H9 (cell line): Measurements from ENCODE around the gene CTNND1. TPM values are rescaled to one million over a fixed set of nuclear protein-coding genes. Genes with fewer than 3 reads are reported as not detected.

Experiments used
- DNase-seq: peaks from one replicate; pipeline ENCODE4 v3.0.0-alpha.2; 2017
- H2AFZ ChIP-seq: one replicate; pipeline ENCODE4 v1.6.1; 2013; ENCODE audit warnings: mild to moderate bottlenecking, low read length, control low read depth, moderate library complexity
- H2AK5ac ChIP-seq: 2 replicates; pipeline ENCODE4 v1.6.1; 2013; ENCODE audit warnings: low read length, control low read depth, mixed read lengths; ENCODE audit not compliant: insufficient read length
- H2BK120ac ChIP-seq: one replicate; pipeline ENCODE4 v1.6.1; 2013; ENCODE audit warnings: low read depth, mild to moderate bottlenecking, low read length, control low read depth, inconsistent platforms; ENCODE audit not compliant: poor library complexity, severe bottlenecking
- H2BK12ac ChIP-seq: 2 replicates; pipeline ENCODE4 v1.6.1; 2013; ENCODE audit warnings: low read length, control low read depth, mixed read lengths, low read depth; ENCODE audit not compliant: insufficient read length
- H2BK15ac ChIP-seq: 2 replicates; pipeline ENCODE4 v1.6.1; 2013; ENCODE audit warnings: low read depth, low read length, control low read depth
- H2BK20ac ChIP-seq: one replicate; pipeline ENCODE4 v1.6.1; 2013; ENCODE audit warnings: low read depth, mild to moderate bottlenecking, low read length, control low read depth, inconsistent platforms; ENCODE audit not compliant: poor library complexity, severe bottlenecking
- H2BK5ac ChIP-seq: 2 replicates; pipeline ENCODE4 v1.6.1; 2013; ENCODE audit warnings: low read length, control low read depth, mixed read lengths; ENCODE audit not compliant: insufficient read length
- H3K14ac ChIP-seq: 2 replicates; pipeline ENCODE4 v1.6.1; 2013; ENCODE audit warnings: low read length, control low read depth; ENCODE audit not compliant: insufficient read depth
- H3K18ac ChIP-seq: 2 replicates; pipeline ENCODE4 v1.6.1; 2013; ENCODE audit warnings: low read depth, mild to moderate bottlenecking, mixed read lengths, low read length, control low read depth; ENCODE audit not compliant: insufficient read length
- H3K23ac ChIP-seq: 2 replicates; pipeline ENCODE4 v1.6.1; 2013; ENCODE audit warnings: low read length, control low read depth, mixed read lengths, low read depth; ENCODE audit not compliant: insufficient read length
- H3K23me2 ChIP-seq: 2 replicates; pipeline ENCODE4 v1.6.1; 2013; ENCODE audit warnings: low read depth, mild to moderate bottlenecking, mixed read lengths, low read length, control low read depth; ENCODE audit not compliant: insufficient read length, poor library complexity, severe bottlenecking
- H3K27ac ChIP-seq: 2 replicates; pipeline ENCODE4 v1.5.1; 2013; ENCODE audit warnings: low read length, control low read depth, mixed read lengths, low read depth; ENCODE audit not compliant: insufficient read length
- H3K27me3 ChIP-seq: 2 replicates; pipeline ENCODE4 v1.6.1; 2013; ENCODE audit warnings: low read length, control low read depth, inconsistent platforms; ENCODE audit not compliant: insufficient read depth
- H3K4ac ChIP-seq: 2 replicates; pipeline ENCODE4 v1.6.1; 2013; ENCODE audit warnings: low read depth, mild to moderate bottlenecking, control low read depth, inconsistent platforms, low read length, moderate library complexity
- H3K4me1 ChIP-seq: 2 replicates; pipeline ENCODE4 v1.6.1; 2013; ENCODE audit warnings: low read length, control low read depth, inconsistent platforms; ENCODE audit not compliant: insufficient read depth
- H3K4me2 ChIP-seq: 2 replicates; pipeline ENCODE4 v1.6.1; 2013; ENCODE audit warnings: low read length, control low read depth, mixed read lengths; ENCODE audit not compliant: insufficient read length, insufficient read depth
- H3K56ac ChIP-seq: 2 replicates; pipeline ENCODE4 v1.6.1; 2013; ENCODE audit warnings: low read depth, mild to moderate bottlenecking, mixed read lengths, low read length, control low read depth; ENCODE audit not compliant: insufficient read length
- H3K79me1 ChIP-seq: 2 replicates; pipeline ENCODE4 v1.6.1; 2013; ENCODE audit warnings: low read depth, mild to moderate bottlenecking, moderate library complexity, low read length, control low read depth, inconsistent platforms; ENCODE audit not compliant: insufficient read depth, poor library complexity, severe bottlenecking
- H3K79me2 ChIP-seq: 2 replicates; pipeline ENCODE4 v1.6.1; 2013; ENCODE audit warnings: low read length, control low read depth, inconsistent platforms; ENCODE audit not compliant: insufficient read depth
- H3K9ac ChIP-seq: 2 replicates; pipeline ENCODE4 v1.6.1; 2013; ENCODE audit warnings: low read length, control low read depth, mixed read lengths; ENCODE audit not compliant: insufficient read length; ENCODE audit errors: extremely low read depth
- H3K9me3 ChIP-seq: one replicate; pipeline ENCODE4 v1.6.1; 2013; ENCODE audit warnings: low read depth, low read length, inconsistent platforms; ENCODE audit not compliant: control insufficient read depth
- H3T11ph ChIP-seq: one replicate; pipeline ENCODE4 v1.6.1; 2013; ENCODE audit warnings: mild to moderate bottlenecking, low read length, control low read depth, inconsistent platforms
- H4K20me1 ChIP-seq: one replicate; pipeline ENCODE4 v1.6.1; 2013; ENCODE audit not compliant: control insufficient read depth, insufficient read length, insufficient read depth
- H4K5ac ChIP-seq: 2 replicates; pipeline ENCODE4 v1.6.1; 2013; ENCODE audit warnings: low read depth, mild to moderate bottlenecking, mixed read lengths, low read length, control low read depth; ENCODE audit not compliant: insufficient read length
- H4K8ac ChIP-seq: replicated peaks from 2 replicates; pipeline ENCODE4 v1.6.1; 2013; ENCODE audit warnings: low read length, control low read depth, mixed read lengths, low read depth; ENCODE audit not compliant: insufficient read length
- H4K91ac ChIP-seq: 2 replicates; pipeline ENCODE4 v1.6.1; 2013; ENCODE audit warnings: low read depth, mild to moderate bottlenecking, moderate library complexity, mixed read lengths, low read length, control low read depth; ENCODE audit not compliant: insufficient read length
- H3K27ac Mint-ChIP-seq, 3 experiments: 2 replicates in 2 of 3; 3 replicates in 1 of 3; pipeline ENCODE4 v1.8.0; 2020 to 2021; ENCODE audit warnings: mixed read lengths in 3 of 3, mild to moderate bottlenecking in 1 of 3, moderate library complexity in 1 of 3
- H3K27me3 Mint-ChIP-seq: 2 replicates; pipeline ENCODE4 v1.8.0; 2021; ENCODE audit warnings: low read depth, mild to moderate bottlenecking, moderate library complexity, mixed read lengths
- H3K36me3 Mint-ChIP-seq, 3 experiments: 2 replicates in 2 of 3; 3 replicates in 1 of 3; pipeline ENCODE4 v1.8.0; 2020 to 2021; ENCODE audit warnings: low read depth in 3 of 3, mixed read lengths in 3 of 3; ENCODE audit not compliant: insufficient read depth in 1 of 3
- H3K4me1 Mint-ChIP-seq, 2 experiments: 2 replicates each; pipeline ENCODE4 v1.8.0; 2020; ENCODE audit warnings: mixed read lengths in 2 of 2
- H3K4me3 Mint-ChIP-seq, 2 experiments: 2 replicates in 1 of 2; 3 replicates in 1 of 2; pipeline ENCODE4 v1.8.0; 2020 to 2021; ENCODE audit warnings: mild to moderate bottlenecking in 2 of 2, mixed read lengths in 2 of 2, moderate library complexity in 1 of 2
- H3K9me3 Mint-ChIP-seq, 2 experiments: 2 replicates in 1 of 2; 3 replicates in 1 of 2; pipeline ENCODE4 v1.8.0; 2020; ENCODE audit warnings: mild to moderate bottlenecking in 2 of 2, mixed read lengths in 2 of 2, moderate library complexity in 1 of 2
- CTCF ChIP-seq: fragments of 200-600 bp; sonication (generic); conservative IDR thresholded peaks from 3 replicates; pipeline ENCODE4 v1.8.0; 2021; ENCODE audit warnings: antibody characterized with exemption, mild to moderate bottlenecking
- WGBS: extraction: QIAGEN DNeasy Blood & Tissue Kit; methylation state at CpG from one replicate; pipeline ENCODE4 v1.1.7; 2013; ENCODE audit warnings: missing lambda C conversion rate, low lambda C conversion rate, mixed read lengths; ENCODE audit not compliant: insufficient read length; ENCODE audit errors: extremely low coverage; 5-methylcytosine and 5-hydroxymethylcytosine counted together
- total RNA-seq: library from RNA; stranded (reverse); gene quantifications from 2 replicates; pipeline ENCODE4 v1.2.1, GENCODE V29; 2021

CTNND1 gene
- total RNA-seq, 1 experiment from 2014 or later = 164 TPM

GRCh38 chr11:57805780-57806179 lies 44.2 kb downstream of the CTNND1 start:
- H3K4me1 ChIP-seq = no peaks in the 10 kb centered on the region
- no peak overlapping the region for H3K23ac ChIP-seq
- no peak overlapping the region for H2AFZ ChIP-seq
- H2BK5ac ChIP-seq = no peak overlapping the region
- no peak overlapping the region for H2BK120ac ChIP-seq
- Mint-ChIP-seq H3K4me3 (no peak overlapping the region), H3K9me3 (no peaks in the 10 kb centered on the region), H3K36me3 (peaks cover 55 to 86% (median 83%) of the 10 kb centered on the region in 3 experiments), H3K4me1 (peaks cover 2% of the 10 kb centered on the region in 2 experiments; a peak in 3 of 4 replicates), H3K27me3 (no peaks in the 10 kb centered on the region), H3K27ac (no peak overlapping the region)
- no peak overlapping the region for H2BK20ac ChIP-seq
- H3K23me2 ChIP-seq = no peaks in the 10 kb centered on the region
- H2BK12ac ChIP-seq = no peak overlapping the region
- H3K9me3 ChIP-seq = no peaks in the 10 kb centered on the region
- no peak overlapping the region for H2AK5ac ChIP-seq
- no peak overlapping the region for H4K8ac ChIP-seq
- no peak for TF ChIP-seq CTCF
- no peaks in the 10 kb centered on the region for H4K20me1 ChIP-seq
- H3K14ac ChIP-seq = no peak overlapping the region
- H3K4ac ChIP-seq = no peak overlapping the region
- peaks cover 4% of the 10 kb centered on the region for H3K79me1 ChIP-seq
- no peak overlapping the region for H3K56ac ChIP-seq
- H3K18ac ChIP-seq = no peak overlapping the region
- H3T11ph ChIP-seq = no peak overlapping the region
- DNase-seq = no peak
- no peaks in the 10 kb centered on the region for H3K27me3 ChIP-seq
- WGBS = no CpG with 5 or more reads among the region's 3 CpGs
- no peak overlapping the region for H3K27ac ChIP-seq
- no peak overlapping the region for H4K91ac ChIP-seq
- H3K79me2 ChIP-seq = no peaks in the 10 kb centered on the region
- no peak overlapping the region for H3K4me2 ChIP-seq
- no peak overlapping the region for H4K5ac ChIP-seq
- H3K9ac ChIP-seq = no peak overlapping the region
- no peak overlapping the region for H2BK15ac ChIP-seq
